ENCODE data around the gene ZNF423. TPM values are rescaled to one million over a fixed set of nuclear protein-coding genes. Genes with fewer than 3 reads are reported as not detected.

Gene ZNF423
- total RNA-seq, 1 experiment from 2014 or later: 0.20 TPM

- Mint-ChIP-seq H3K4me3 (ENCODE audit: unreplicated experiment) (no peak overlapping the region), H3K4me1 (ENCODE audit: low read depth, unreplicated experiment) (no peaks in the 10 kb centered on the region), H3K27me3 (ENCODE audit: insufficient read depth, unreplicated experiment) (peaks cover 28% of the 10 kb centered on the region), H3K36me3 (ENCODE audit: insufficient read depth, unreplicated experiment) (no peaks in the 10 kb centered on the region), H3K9me3 (ENCODE audit: unreplicated experiment) (peaks cover 13% of the 10 kb centered on the region), H3K27ac (ENCODE audit: unreplicated experiment) (no peak overlapping the region)
- no peak for DNase-seq
- BruUV-seq (replicated peaks): no TSS peak
- no peak overlapping the region for H3K4me3 ChIP-seq (ENCODE audit: low read depth, low read length)
- CTCF ChIA-PET: no interaction called here
- TF ChIP-seq CTCF (IDR thresholded peaks at IDR 0.05; ENCODE audit: insufficient read depth in 1 of 2, low read depth in 1 of 2, low read length in 1 of 2, severe bottlenecking in 1 of 2, unreplicated experiment in 1 of 2): no peak
- no peaks in the 10 kb centered on the region; the same call in 1 of the 2 replicates for H3K27me3 ChIP-seq (replicated peaks; ENCODE audit: control insufficient read depth, insufficient read depth, low read length)
- H3K9me3 ChIP-seq: peaks cover 10% of the 10 kb centered on the region
- H3K36me3 ChIP-seq (ENCODE audit: control insufficient read depth, insufficient read depth, low read length): no peaks in the 10 kb centered on the region
- H3K4me1 ChIP-seq: no peaks in the 10 kb centered on the region
- intact Hi-C loops (cut with micrococcal nuclease; ENCODE audit: unreplicated experiment): no loop called here
- POLR2A ChIA-PET: no interaction called here
Measured at GRCh38 chr16:49684696-49685095, 171.2 kb downstream of the ZNF423 start.

GRCh38 chr16:49682577-49683165 lies 173.2 kb downstream of the ZNF423 start:
- ChIA-PET CTCF (no interaction called here), POLR2A (no interaction called here)
- Histone ChIP-seq H3K36me3 (ENCODE audit: control insufficient read depth, insufficient read depth, low read length) (no peaks in the 10 kb centered on the region), H3K4me3 (ENCODE audit: low read depth, low read length) (no peak overlapping the region), H3K4me1 (no peaks in the 10 kb centered on the region), H3K27me3 (replicated peaks; ENCODE audit: control insufficient read depth, insufficient read depth, low read length) (no peaks in the 10 kb centered on the region; the same call in 1 of the 2 replicates), H3K9me3 (peaks cover 16% of the 10 kb centered on the region)
- no TSS peak for BruUV-seq (replicated peaks)
- no peak overlapping the region for H3K27ac Mint-ChIP-seq (ENCODE audit: unreplicated experiment)
- H3K36me3 Mint-ChIP-seq (ENCODE audit: insufficient read depth, unreplicated experiment): no peaks in the 10 kb centered on the region
- H3K27me3 Mint-ChIP-seq (ENCODE audit: insufficient read depth, unreplicated experiment): peaks cover 27% of the 10 kb centered on the region
- intact Hi-C loops (cut with micrococcal nuclease; ENCODE audit: unreplicated experiment): no loop called here
- DNase-seq: no peak
- H3K4me3 Mint-ChIP-seq (ENCODE audit: unreplicated experiment): no peak overlapping the region
- H3K9me3 Mint-ChIP-seq (ENCODE audit: unreplicated experiment): peaks cover 13% of the 10 kb centered on the region
- H3K4me1 Mint-ChIP-seq (ENCODE audit: low read depth, unreplicated experiment): no peaks in the 10 kb centered on the region
- no peak for TF ChIP-seq CTCF (IDR thresholded peaks at IDR 0.05; ENCODE audit: insufficient read depth in 1 of 2, low read depth in 1 of 2, low read length in 1 of 2, severe bottlenecking in 1 of 2, unreplicated experiment in 1 of 2)

GRCh38 chr16:49681217-49681883 lies 174.6 kb downstream of the ZNF423 start:
- H3K27me3 Mint-ChIP-seq (ENCODE audit: insufficient read depth, unreplicated experiment): peaks cover 16% of the 10 kb centered on the region
- peaks cover 16% of the 10 kb centered on the region for H3K9me3 ChIP-seq
- no peak overlapping the region for H3K27ac Mint-ChIP-seq (ENCODE audit: unreplicated experiment)
- H3K36me3 Mint-ChIP-seq (ENCODE audit: insufficient read depth, unreplicated experiment): no peaks in the 10 kb centered on the region
- H3K27me3 ChIP-seq (replicated peaks; ENCODE audit: control insufficient read depth, insufficient read depth, low read length): no peaks in the 10 kb centered on the region; the same call in 1 of the 2 replicates
- no TSS peak for BruUV-seq (replicated peaks)
- no peaks in the 10 kb centered on the region for H3K4me1 Mint-ChIP-seq (ENCODE audit: low read depth, unreplicated experiment)
- CTCF ChIA-PET: no interaction called here
- intact Hi-C loops (cut with micrococcal nuclease; ENCODE audit: unreplicated experiment): no loop called here
- H3K4me3 ChIP-seq (ENCODE audit: low read depth, low read length): no peak overlapping the region
- peaks cover 13% of the 10 kb centered on the region for H3K9me3 Mint-ChIP-seq (ENCODE audit: unreplicated experiment)
- H3K36me3 ChIP-seq (ENCODE audit: control insufficient read depth, insufficient read depth, low read length): no peaks in the 10 kb centered on the region
- DNase-seq: no peak
- POLR2A ChIA-PET: no interaction called here
- no peak overlapping the region for H3K4me3 Mint-ChIP-seq (ENCODE audit: unreplicated experiment)
- H3K4me1 ChIP-seq: no peaks in the 10 kb centered on the region
- TF ChIP-seq CTCF (IDR thresholded peaks at IDR 0.05; ENCODE audit: insufficient read depth in 1 of 2, low read depth in 1 of 2, low read length in 1 of 2, severe bottlenecking in 1 of 2, unreplicated experiment in 1 of 2): no peak
